IPS-18c (cell line): ENCODE data around the gene AARSD1.

Experiments used
- H3K4me3 ChIP-seq: 2 replicates; pipeline ENCODE4 v1.7.0; 2013; ENCODE audit warnings: low read depth, mild to moderate bottlenecking, low read length, moderate library complexity; ENCODE audit not compliant: insufficient read depth
- H3K9me3 ChIP-seq: one replicate; pipeline ENCODE4 v1.6.1; 2013; ENCODE audit warnings: mild to moderate bottlenecking, low read length, moderate library complexity; ENCODE audit not compliant: control insufficient read depth, insufficient read depth

AARSD1 gene

GRCh38 chr17:42908872-42909700, 55.2 kb downstream of the AARSD1 start:
- Histone ChIP-seq H3K4me3 (no peak overlapping the region), H3K9me3 (no peaks in the 10 kb centered on the region)

GRCh38 chr17:42906772-42907446, 57.3 kb downstream of the AARSD1 start:
- Histone ChIP-seq H3K4me3 (no peak overlapping the region), H3K9me3 (no peaks in the 10 kb centered on the region)

- no peaks in the 10 kb centered on the region for H3K9me3 ChIP-seq
- no peak overlapping the region for H3K4me3 ChIP-seq
Observed at GRCh38 chr17:42904110-42904469, 60.2 kb downstream of the AARSD1 start.

- no peak overlapping the region for H3K4me3 ChIP-seq
- H3K9me3 ChIP-seq: no peaks in the 10 kb centered on the region
Observed at GRCh38 chr17:42901535-42902229, 62.6 kb downstream of the AARSD1 start.
